GM12874 (cell line): ENCODE data around the gene SLC35A1.

Experiments
- TF ChIP-seq, protein P1 (sequence below): IDR thresholded peaks from 2 replicates; pipeline ENCODE4 v1.5.1; 2011; ENCODE audit warnings: low read depth, mild to moderate bottlenecking, control low read depth, low read length, moderate library complexity; ENCODE audit not compliant: insufficient read depth

The SLC35A1 gene

DNA sequence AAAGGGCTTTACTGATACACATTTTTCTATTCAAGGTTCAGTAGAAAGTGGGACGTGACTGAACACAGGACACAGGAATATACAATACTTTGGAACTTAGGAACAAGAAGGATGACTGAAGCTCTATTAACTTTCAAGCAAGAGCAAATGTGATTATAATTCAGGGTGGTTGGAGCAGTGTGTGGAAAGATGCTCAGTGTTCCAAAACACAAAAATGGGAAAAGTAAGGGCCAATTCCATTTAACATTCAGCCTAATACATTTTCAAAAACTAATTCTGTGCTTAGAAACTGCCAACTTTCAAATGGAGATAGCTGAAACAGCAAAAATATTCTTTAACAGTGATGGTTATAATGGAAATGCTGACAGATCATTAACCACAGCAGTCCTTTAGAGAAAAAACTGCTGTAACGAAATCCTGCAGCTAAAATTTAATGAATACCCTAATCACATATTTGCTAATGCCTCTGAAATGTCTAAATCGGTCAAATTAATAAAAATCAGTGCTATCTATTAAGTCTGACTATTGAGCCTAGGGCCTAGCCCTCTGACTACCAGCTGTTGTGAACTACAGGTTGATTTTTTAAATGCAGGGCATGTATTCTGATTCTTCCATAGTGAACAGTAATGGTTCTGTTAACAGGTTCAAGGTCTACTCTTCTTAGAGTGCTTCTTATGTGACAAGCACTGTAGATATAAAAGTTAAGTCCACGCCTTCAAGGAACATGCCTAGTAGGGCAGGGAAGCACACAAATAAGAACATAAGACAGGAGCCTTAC, 71.1 kb downstream of the SLC35A1 start:
- TF ChIP-seq, protein P1, sequence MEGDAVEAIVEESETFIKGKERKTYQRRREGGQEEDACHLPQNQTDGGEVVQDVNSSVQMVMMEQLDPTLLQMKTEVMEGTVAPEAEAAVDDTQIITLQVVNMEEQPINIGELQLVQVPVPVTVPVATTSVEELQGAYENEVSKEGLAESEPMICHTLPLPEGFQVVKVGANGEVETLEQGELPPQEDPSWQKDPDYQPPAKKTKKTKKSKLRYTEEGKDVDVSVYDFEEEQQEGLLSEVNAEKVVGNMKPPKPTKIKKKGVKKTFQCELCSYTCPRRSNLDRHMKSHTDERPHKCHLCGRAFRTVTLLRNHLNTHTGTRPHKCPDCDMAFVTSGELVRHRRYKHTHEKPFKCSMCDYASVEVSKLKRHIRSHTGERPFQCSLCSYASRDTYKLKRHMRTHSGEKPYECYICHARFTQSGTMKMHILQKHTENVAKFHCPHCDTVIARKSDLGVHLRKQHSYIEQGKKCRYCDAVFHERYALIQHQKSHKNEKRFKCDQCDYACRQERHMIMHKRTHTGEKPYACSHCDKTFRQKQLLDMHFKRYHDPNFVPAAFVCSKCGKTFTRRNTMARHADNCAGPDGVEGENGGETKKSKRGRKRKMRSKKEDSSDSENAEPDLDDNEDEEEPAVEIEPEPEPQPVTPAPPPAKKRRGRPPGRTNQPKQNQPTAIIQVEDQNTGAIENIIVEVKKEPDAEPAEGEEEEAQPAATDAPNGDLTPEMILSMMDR, result no peak

DNA sequence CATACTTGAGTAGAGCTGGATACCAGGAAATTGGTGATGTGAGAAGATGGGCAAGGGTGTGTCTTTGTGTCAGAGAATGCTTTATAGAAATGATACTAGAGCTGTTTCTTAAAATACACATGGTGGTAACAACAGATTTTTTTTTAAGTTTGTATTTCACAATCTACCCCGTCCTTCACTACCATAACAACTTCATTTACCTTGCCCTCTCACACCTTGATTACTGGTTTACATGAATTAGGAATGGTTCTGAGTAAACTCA, 71.6 kb downstream of the SLC35A1 start:
- TF ChIP-seq, protein P1, result no peak

GRCh38 chr6:87551799-87552198, 79.0 kb downstream of the SLC35A1 start:
- TF ChIP-seq, protein P1, result no peak

DNA sequence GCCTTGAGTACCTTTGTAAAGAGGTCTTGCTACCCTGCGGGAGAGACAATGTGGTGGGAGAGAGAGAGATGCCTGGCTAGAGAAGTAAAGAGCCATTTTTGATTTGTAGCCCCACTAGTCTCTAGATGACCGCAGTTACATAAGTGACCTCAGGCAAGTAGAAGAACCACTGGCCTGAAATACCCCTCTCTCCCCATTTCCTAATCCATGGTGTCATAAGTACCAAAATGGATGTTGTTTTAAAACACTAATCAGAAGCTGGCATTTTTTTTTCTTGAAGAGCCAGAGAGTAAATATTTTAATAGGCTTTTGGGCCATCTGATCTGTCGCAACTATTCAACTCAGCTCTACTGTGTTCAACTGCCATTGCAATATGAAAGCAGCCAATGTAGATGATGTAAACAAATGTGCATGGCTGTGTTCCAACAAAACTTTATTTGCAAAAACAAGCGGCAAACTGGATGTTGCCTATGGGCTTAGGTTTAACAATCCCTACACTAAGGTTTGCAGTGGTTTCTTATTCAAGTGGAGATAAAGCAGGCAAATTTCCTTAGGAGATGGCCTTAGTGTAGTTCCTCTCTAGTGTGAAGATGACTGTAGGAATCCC, 80.5 kb downstream of the SLC35A1 start:
- TF ChIP-seq, protein P1, result no peak

- TF ChIP-seq, protein P1, result no peak
Measured at GRCh38 chr6:87555506-87555905, 82.7 kb downstream of the SLC35A1 start.

DNA sequence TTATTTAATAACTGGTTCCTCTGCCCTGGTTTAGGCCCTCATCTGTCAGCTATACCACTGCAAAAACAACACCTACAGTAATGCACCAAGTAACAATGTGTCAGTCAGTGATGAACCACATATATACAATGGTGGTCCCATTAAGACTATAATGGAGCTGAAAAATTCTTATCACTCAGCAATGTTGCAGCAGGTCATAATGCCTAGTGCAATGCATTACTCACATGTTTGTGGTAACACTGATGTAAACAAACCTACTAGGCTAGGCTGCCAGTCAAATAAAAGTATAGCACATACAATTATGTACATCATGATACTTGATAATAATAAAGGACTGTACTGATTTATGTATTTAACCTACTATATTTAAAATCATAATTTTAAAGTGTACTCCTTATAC, 85.7 kb downstream of the SLC35A1 start:
- TF ChIP-seq, protein P1, result no peak

GRCh38 chr6:87561017-87561416, 88.2 kb downstream of the SLC35A1 start:
- TF ChIP-seq, protein P1, result no peak
